GM18870 (cell line): ENCODE results near the gene E2F6.

Source experiments
- ATAC-seq: cut with Tn5 transposase; IDR thresholded peaks from one replicate; pipeline ENCODE4 v1.9.1; 2021; ENCODE audit warnings: moderate library complexity; ENCODE audit not compliant: unreplicated experiment

Gene E2F6

GRCh38 chr2:11458753-11459152 is 7.2 kb downstream of the E2F6 start:
- no peak for ATAC-seq

GRCh38 chr2:11457935-11458334 is 8.0 kb downstream of the E2F6 start:
- ATAC-seq, result no peak

GRCh38 chr2:11456251-11456650 is 9.7 kb downstream of the E2F6 start:
- no peak for ATAC-seq

- ATAC-seq, result no peak
Observed at GRCh38 chr2:11454824-11455223, 11.1 kb downstream of the E2F6 start.

- no peak for ATAC-seq
Observed at GRCh38 chr2:11450791-11451190, 15.2 kb downstream of the E2F6 start.

- no peak for ATAC-seq
Observed at GRCh38 chr2:11446733-11447248, 19.2 kb downstream of the E2F6 start.

GRCh38 chr2:11444737-11445136 is 21.2 kb downstream of the E2F6 start:
- ATAC-seq, result no peak

GRCh38 chr2:11438555-11439080 is 27.3 kb downstream of the E2F6 start:
- no peak for ATAC-seq

GRCh38 chr2:11437602-11438001 is 28.4 kb downstream of the E2F6 start:
- ATAC-seq, result no peak

GRCh38 chr2:11435036-11435435 is 30.9 kb downstream of the E2F6 start:
- no peak for ATAC-seq

GRCh38 chr2:11434443-11434842 is 31.5 kb downstream of the E2F6 start:
- no peak for ATAC-seq

- ATAC-seq, result no peak
Observed at GRCh38 chr2:11433822-11434221, 32.1 kb downstream of the E2F6 start.

- ATAC-seq, result no peak
Observed at GRCh38 chr2:11430729-11431128, 35.2 kb downstream of the E2F6 start.

- ATAC-seq, result no peak
Observed at GRCh38 chr2:11427224-11427623, 38.7 kb downstream of the E2F6 start.

- no peak for ATAC-seq
Observed at GRCh38 chr2:11422901-11423435, 43.0 kb downstream of the E2F6 start.

- no peak for ATAC-seq
Observed at GRCh38 chr2:11422491-11422865, 43.5 kb downstream of the E2F6 start.

- ATAC-seq, result no peak
Observed at GRCh38 chr2:11421863-11422490, 44.0 kb downstream of the E2F6 start.

- ATAC-seq, result no peak
Observed at GRCh38 chr2:11420671-11421070, 45.3 kb downstream of the E2F6 start.

GRCh38 chr2:11420190-11420589 is 45.8 kb downstream of the E2F6 start:
- ATAC-seq, result no peak

GRCh38 chr2:11419781-11420180 is 46.2 kb downstream of the E2F6 start:
- ATAC-seq, result no peak

GRCh38 chr2:11417946-11418585 is 47.9 kb downstream of the E2F6 start:
- no peak for ATAC-seq

GRCh38 chr2:11416931-11417330 is 49.0 kb downstream of the E2F6 start:
- no peak for ATAC-seq
